ENCODE measurements around the gene TNRC18.

The TNRC18 gene

GRCh38 chr7:5397736-5398135 is 25.9 kb downstream of the TNRC18 start:
- peak; percentile 24 for DNase-seq (ENCODE audit: low spot score)
- TF ChIP-seq CTCF (conservative IDR thresholded peaks at IDR 0.05; ENCODE audit: low read depth): no peak
- peak overlapping the region; percentile 94 for H3K27ac ChIP-seq
- ChIA-PET POLR2A (ENCODE audit: low non-redundant PET) (interaction anchor here (0.5 to 1.9 kb wide), 4 partner anchors 24 to 174 kb away, joined by 3 to 15 read pairs (median 4); partner anchors contain the start of gene TNRC18), CTCF (interaction anchor here (0.6 to 2.2 kb wide), 3 partner anchors 25 to 161 kb away, joined by 3 to 17 read pairs (median 4); partner anchors contain the start of gene TNRC18)

- H3K27ac ChIP-seq: peak overlapping the region; percentile 94
- peak; percentile 99 for DNase-seq (ENCODE audit: low spot score)
- ChIA-PET POLR2A (ENCODE audit: low non-redundant PET) (interaction anchor here (0.5 to 1.9 kb wide), 6 partner anchors 11 to 175 kb away, joined by 3 to 15 read pairs (median 3); partner anchors contain the start of gene TNRC18), CTCF (interaction anchor here (0.6 to 2.2 kb wide), 8 partner anchors 26 to 161 kb away, joined by 3 to 17 read pairs (median 6); partner anchors contain the start of gene TNRC18)
- no peak for TF ChIP-seq CTCF (conservative IDR thresholded peaks at IDR 0.05; ENCODE audit: low read depth)
Observed at GRCh38 chr7:5396999-5397663, 26.5 kb downstream of the TNRC18 start.

DNA sequence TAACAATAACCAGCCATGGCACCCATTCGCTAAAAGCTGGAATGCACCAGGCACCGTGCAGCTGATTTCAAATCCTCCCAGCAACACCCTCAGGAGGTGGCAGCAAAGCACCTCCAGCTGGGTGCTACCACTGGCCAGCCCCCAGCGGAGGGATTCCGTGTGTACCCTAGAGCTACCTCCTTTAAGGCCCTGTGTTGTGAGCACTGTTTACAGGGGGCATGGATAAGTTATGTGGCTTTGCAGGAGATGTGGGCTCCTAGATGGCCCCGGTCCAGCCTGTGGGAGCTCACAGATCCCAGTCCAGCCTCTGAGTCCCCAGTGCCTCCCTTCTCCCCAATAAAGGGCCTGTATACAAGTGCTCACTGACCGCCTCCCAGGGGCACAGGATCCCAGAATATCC is 27.1 kb downstream of the TNRC18 start:
- no peak; the same call in 1 of the 2 replicates for TF ChIP-seq CTCF (conservative IDR thresholded peaks at IDR 0.05; ENCODE audit: low read depth)
- ChIA-PET POLR2A (ENCODE audit: low non-redundant PET) (interaction anchor here (0.5 to 1.9 kb wide), 8 partner anchors 12 to 175 kb away, joined by 3 to 15 read pairs (median 4); partner anchors contain the start of gene TNRC18), CTCF (interaction anchor here (0.6 to 2.2 kb wide), 8 partner anchors 26 to 218 kb away, joined by 3 to 17 read pairs (median 6); partner anchors contain the start of gene TNRC18)
- peak; percentile 79 for DNase-seq (ENCODE audit: low spot score)
- peak overlapping the region; percentile 94 for H3K27ac ChIP-seq

- TF ChIP-seq CTCF (conservative IDR thresholded peaks at IDR 0.05; ENCODE audit: low read depth): no peak
- ChIA-PET CTCF (interaction anchor here (2.2 kb wide), 1 partner anchor 27 kb away, joined by 17 read pairs; the partner anchor contains the start of gene TNRC18), POLR2A (ENCODE audit: low non-redundant PET) (no interaction called here)
- H3K27ac ChIP-seq: peak overlapping the region; percentile 94
- no peak for DNase-seq (ENCODE audit: low spot score)
Observed at GRCh38 chr7:5395246-5395645, 28.4 kb downstream of the TNRC18 start.

- POLR2A ChIA-PET (ENCODE audit: low non-redundant PET): no interaction called here
- no peak for TF ChIP-seq CTCF (conservative IDR thresholded peaks at IDR 0.05; ENCODE audit: low read depth)
- CTCF ChIA-PET: interaction anchor here (0.6 kb wide), 1 partner anchor 1219 kb away, joined by 3 read pairs; no protein-coding TSS in a partner anchor
- peak overlapping the region; percentile 94 for H3K27ac ChIP-seq
- no peak for DNase-seq (ENCODE audit: low spot score)
Observed at GRCh38 chr7:5394264-5395105, 29.1 kb downstream of the TNRC18 start.

DNA sequence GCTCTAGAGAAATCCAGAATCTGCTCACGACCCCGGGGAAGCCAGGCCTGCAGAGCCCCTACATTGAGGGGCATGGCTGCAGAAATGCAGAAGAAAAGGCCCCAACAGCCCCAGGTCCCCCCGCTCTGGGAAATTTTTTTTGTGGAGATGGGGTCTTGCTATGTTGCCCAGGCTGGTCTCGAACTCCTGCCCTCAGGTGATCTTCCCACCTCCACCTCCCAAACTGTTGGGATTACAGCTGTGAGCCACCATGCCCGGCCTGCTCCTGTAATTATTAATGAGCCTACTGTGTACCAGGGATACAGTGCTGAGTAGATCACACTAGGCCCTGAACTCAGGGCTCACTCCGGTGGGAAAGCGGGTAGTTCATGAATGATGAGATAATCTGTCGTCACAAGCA is 29.9 kb downstream of the TNRC18 start:
- POLR2A ChIA-PET (ENCODE audit: low non-redundant PET): no interaction called here
- CTCF ChIA-PET: interaction anchor here (0.6 kb wide), 1 partner anchor 1220 kb away, joined by 3 read pairs; no protein-coding TSS in a partner anchor
- DNase-seq (ENCODE audit: low spot score): no peak
- H3K27ac ChIP-seq: peak overlapping the region; percentile 94
- TF ChIP-seq CTCF (conservative IDR thresholded peaks at IDR 0.05; ENCODE audit: low read depth): no peak
